ENCODE results near the gene SOWAHA.
"Not testable (repeated sequence)": the region's sequence is repeated elsewhere in the genome, so short reads cannot be mapped to it uniquely, and the experiment has no call there.

The SOWAHA gene

DNA sequence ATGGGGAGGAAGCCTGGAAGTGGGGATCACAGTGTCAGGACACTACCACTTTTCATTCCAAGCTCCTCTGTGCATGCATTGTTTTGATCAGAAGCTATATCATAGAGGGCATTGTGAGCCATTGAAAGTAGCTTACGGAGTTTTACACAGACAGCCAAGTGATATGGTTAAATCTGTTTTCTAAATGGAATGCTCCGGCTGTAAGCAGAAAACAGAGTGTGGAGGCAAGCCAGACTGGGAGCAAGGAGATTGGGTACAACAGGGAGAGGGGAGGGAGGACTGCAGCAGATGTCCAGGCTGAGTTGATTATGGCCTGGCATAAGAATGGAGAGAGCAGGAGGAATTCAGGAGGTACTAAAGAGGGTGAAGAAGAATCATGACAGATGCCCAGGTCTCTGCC lies 15.5 kb upstream of the SOWAHA start:
- FAIRE-seq (no peak), DNase-seq (ENCODE audit: insufficient read length, low spot score) (no peak)
- no peak for TF ChIP-seq CTCF (IDR thresholded peaks at IDR 0.05; ENCODE audit: insufficient read depth, missing control alignments)

DNA sequence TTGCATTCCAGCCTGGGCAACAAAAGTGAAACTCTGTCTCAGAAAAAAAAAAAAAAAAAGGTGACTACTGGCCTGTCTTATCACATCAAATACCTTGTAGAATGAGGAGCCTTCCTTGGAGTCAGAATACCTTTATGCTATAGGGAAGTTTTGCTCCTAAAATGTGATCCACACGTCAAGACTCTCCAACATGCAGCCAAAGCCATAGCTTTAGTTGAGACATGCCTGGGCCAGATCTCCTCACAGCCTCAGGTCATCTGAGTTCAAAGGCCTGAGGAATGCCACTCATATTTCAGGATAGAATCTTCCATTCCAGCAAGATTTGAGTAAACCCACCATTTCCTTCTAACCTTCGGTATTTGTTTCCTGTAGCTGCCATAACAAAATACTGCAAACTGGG lies 13.7 kb upstream of the SOWAHA start:
- FAIRE-seq (no peak), DNase-seq (ENCODE audit: insufficient read length, low spot score) (no peak)
- TF ChIP-seq CTCF (IDR thresholded peaks at IDR 0.05; ENCODE audit: insufficient read depth, missing control alignments) = no peak

DNA sequence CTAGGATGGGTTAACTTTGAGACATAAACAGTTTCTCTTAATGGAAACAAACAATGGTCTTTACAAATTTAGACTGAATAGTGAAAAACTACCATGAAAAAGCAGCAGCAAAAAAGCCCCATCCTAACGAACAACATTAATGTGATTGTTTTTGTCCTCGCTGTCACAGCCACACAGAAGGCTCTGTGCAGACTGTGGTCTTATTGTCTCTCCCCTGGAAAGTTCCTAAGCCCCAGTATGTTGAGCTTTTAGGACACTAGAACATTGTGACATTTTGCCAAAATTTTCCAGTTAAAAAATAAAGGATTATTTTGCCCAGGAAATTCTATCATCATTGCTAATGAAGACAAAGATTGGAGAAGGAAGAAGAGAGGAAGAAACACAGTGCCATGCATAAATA lies 12.6 kb upstream of the SOWAHA start:
- FAIRE-seq (no peak), DNase-seq (ENCODE audit: insufficient read length, low spot score) (no peak)
- TF ChIP-seq CTCF (IDR thresholded peaks at IDR 0.05; ENCODE audit: insufficient read depth, missing control alignments) = no peak

GRCh38 chr5:132802044-132802684 lies 10.9 kb upstream of the SOWAHA start:
- TF ChIP-seq CTCF (IDR thresholded peaks at IDR 0.05; ENCODE audit: insufficient read depth, missing control alignments) = no peak
- DNase-seq (ENCODE audit: insufficient read length, low spot score) (no peak), FAIRE-seq (no peak)

DNA sequence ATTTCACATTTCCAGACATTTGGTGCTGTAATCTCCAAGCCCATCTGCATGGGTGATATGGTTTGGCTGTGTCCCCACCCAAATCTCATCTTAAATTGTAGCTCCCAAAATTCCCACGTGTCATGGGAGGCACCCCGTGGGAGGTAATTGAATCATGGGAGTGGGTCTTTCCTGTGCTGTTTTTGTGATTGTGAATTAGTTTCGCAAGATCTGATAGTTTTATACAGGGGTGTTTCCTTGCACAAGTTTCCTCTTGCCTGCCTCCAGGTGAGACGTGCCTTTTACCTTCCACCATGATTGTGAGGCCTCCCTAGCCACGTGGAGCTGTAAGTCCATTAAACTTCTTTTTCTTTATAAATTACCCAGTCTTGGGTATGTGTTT lies 10.4 kb upstream of the SOWAHA start:
- DNase-seq (ENCODE audit: insufficient read length, low spot score); FAIRE-seq: not testable (repeated sequence)

DNA sequence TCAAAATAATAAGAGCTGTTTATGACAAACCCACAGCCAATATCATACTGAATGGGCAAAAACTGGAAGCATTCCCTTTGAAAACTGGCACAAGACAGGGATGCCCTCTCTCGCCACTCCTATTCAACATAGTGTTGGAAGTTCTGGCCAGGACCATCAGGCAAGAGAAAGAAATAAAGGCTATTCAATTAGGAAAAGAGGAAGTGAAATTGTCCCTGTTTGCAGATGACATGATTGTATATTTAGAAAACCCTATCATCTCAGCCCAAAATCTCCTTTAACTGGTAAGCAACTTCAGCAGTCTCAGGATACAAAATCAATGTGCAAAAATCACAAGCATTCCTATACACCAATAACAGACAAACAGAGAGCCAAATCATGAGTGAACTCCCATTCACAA lies 8.9 kb upstream of the SOWAHA start:
- DNase-seq (ENCODE audit: insufficient read length, low spot score); FAIRE-seq: not testable (repeated sequence)

DNA sequence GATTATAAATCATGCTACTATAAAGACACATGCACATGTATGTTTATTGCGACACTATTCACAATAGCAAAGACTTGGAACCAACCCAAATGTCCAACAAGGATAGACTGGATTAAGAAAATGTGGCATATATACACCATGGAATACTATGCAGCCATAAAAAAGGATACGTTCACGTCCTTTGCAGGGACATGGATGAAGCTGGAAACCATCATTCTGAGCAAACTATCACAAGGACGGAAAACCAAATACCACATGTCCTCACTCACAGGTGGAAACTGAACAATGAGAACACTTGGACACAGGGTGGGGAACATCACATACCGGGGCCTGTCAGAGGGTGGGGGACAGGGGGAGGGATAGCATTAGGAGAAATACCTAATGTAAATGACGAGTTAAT lies 7.2 kb upstream of the SOWAHA start:
- not testable (repeated sequence) for DNase-seq (ENCODE audit: insufficient read length, low spot score); FAIRE-seq

GRCh38 chr5:132806804-132807162 lies 6.3 kb upstream of the SOWAHA start:
- DNase-seq (ENCODE audit: insufficient read length, low spot score); FAIRE-seq: not testable (repeated sequence)

DNA sequence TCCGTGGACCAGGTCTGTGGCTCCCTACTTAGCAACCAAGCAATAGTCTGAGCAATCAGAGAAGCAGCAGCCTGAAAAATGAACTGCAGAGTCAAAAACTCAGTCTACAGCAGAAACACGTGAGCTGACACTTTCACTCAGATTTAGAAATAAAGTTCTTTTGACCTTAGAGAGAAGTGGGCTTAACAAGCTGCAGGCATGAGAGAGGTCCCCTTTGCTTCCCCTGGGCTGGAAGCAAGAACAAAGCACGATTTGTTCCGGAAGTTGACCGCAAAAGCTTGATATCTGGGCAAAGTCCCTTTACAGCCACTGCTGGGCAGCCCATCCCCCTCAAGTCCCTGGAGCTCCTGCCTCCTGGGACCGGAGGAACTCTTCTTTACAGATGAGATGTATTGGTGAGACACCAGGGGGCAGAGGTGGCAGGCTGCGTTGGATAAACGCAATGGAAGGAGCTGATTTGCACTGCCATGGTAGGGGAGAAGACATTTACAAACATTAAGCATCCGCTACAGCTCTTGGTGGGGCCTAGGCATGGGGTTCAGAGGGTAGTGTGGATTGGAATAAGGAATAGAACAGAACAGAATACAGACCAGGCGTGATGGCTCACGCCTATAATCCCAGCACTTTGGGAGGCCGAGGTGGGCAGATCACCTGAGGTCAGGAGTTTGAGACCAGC lies 5.8 kb upstream of the SOWAHA start:
- no peak for TF ChIP-seq CTCF (IDR thresholded peaks at IDR 0.05; ENCODE audit: insufficient read depth, missing control alignments)
- DNase-seq (ENCODE audit: insufficient read length, low spot score) (no peak), FAIRE-seq (no peak)
